SK-N-SH (cell line): ENCODE data around the gene ERAL1. TPM values are rescaled to one million over a fixed set of nuclear protein-coding genes. Genes with fewer than 3 reads are reported as not detected.
"Not testable (repeated sequence)": the region's sequence is repeated elsewhere in the genome, so short reads cannot be mapped to it uniquely, and the experiment has no call there.

Source experiments
- CTCF ChIA-PET: fragments of 300-600, 350-600 bp; formaldehyde crosslinking; extraction: SDS; loops from one replicate; lab custom pipeline; 2021; lab: Yijun Ruan, JAX
- POLR2A ChIA-PET: fragments of 350-600 bp; sonication (Branson Sonifier 250); formaldehyde crosslinking; extraction: SDS; loops from one replicate; lab custom pipeline; 2020; ENCODE audit warnings: antibody characterized with exemption, inconsistent platforms; lab: Yijun Ruan, JAX
- DNase-seq: peaks from one replicate; pipeline ENCODE4 v3.0.0; 2012
- H2AFZ ChIP-seq: fragments of 200-600 bp; sonication (generic); 2 replicates; pipeline ENCODE4 v1.8.1; 2016; ENCODE audit warnings: antibody characterized with exemption, mild to moderate bottlenecking, low read depth
- H3F3A ChIP-seq: fragments of 200-600 bp; sonication (generic); replicated peaks from 2 replicates; pipeline ENCODE3; 2016; ENCODE audit warnings: antibody characterized with exemption, mild to moderate bottlenecking; ENCODE audit not compliant: insufficient read depth
- H3K27ac ChIP-seq, 2 experiments: fragments of 200-500 bp in 1 of 2; fragments of 200-600 bp in 1 of 2; sonication (Bioruptor generic) in 1 of 2; sonication (generic), shearing (Covaris generic) in 1 of 2; 2 replicates each; pipeline versions ENCODE4 v1.5.1 to v1.6.1; 2014 to 2016; ENCODE audit warnings: low read depth in 2 of 2, inconsistent platforms in 1 of 2, low read length in 1 of 2, mild to moderate bottlenecking in 1 of 2, mixed read lengths in 1 of 2
- H3K27me3 ChIP-seq: fragments of 200-600 bp; sonication (generic), shearing (Covaris generic); 2 replicates; pipeline ENCODE4 v1.6.1; 2016; ENCODE audit warnings: mixed run types; ENCODE audit not compliant: insufficient read depth
- H3K36me3 ChIP-seq, 2 experiments: fragments of 200-500 bp in 1 of 2; fragments of 200-600 bp in 1 of 2; sonication (Bioruptor generic) in 1 of 2; sonication (generic) in 1 of 2; replicated peaks in 1 of 2; 2 replicates each; pipeline versions ENCODE3 to v1.5.1; 2014 to 2016; ENCODE audit warnings: low read length in 1 of 2, mild to moderate bottlenecking in 1 of 2; ENCODE audit not compliant: insufficient read depth in 2 of 2, control insufficient read depth in 1 of 2
- H3K4me1 ChIP-seq, 2 experiments: fragments of 200-500 bp in 1 of 2; fragments of 200-600 bp in 1 of 2; sonication (Bioruptor generic) in 1 of 2; sonication (generic), shearing (Covaris generic) in 1 of 2; 2 replicates each; pipeline versions ENCODE4 v1.5.1 to v1.6.1; 2014 to 2016; ENCODE audit warnings: low read depth in 1 of 2, low read length in 1 of 2, mixed run types in 1 of 2; ENCODE audit not compliant: insufficient read depth in 2 of 2, control insufficient read depth in 1 of 2
- H3K4me2 ChIP-seq: fragments of 200-600 bp; sonication (generic), shearing (Covaris generic); 2 replicates; pipeline ENCODE4 v1.6.1; 2017; ENCODE audit warnings: mixed run types
- H3K4me3 ChIP-seq, 2 experiments: fragments of 200-500 bp in 1 of 2; fragments of 200-600 bp in 1 of 2; sonication (Bioruptor generic) in 1 of 2; sonication (generic), shearing (Covaris generic) in 1 of 2; 2 replicates each; pipeline versions ENCODE4 v1.5.1 to v1.8.1; 2014 to 2016; ENCODE audit warnings: low read depth in 2 of 2, inconsistent platforms in 1 of 2, low read length in 1 of 2, mild to moderate bottlenecking in 1 of 2, mixed read lengths in 1 of 2, moderate library complexity in 1 of 2
- H3K79me2 ChIP-seq: fragments of 200-600 bp; sonication (generic); 2 replicates; pipeline ENCODE4 v1.8.1; 2017; ENCODE audit warnings: mild to moderate bottlenecking; ENCODE audit not compliant: insufficient read depth
- H3K9ac ChIP-seq: fragments of 200-600 bp; sonication (generic); 2 replicates; pipeline ENCODE4 v1.6.1; 2017; ENCODE audit warnings: mixed run types
- H3K9me2 ChIP-seq: fragments of 200-600 bp; sonication (generic); 2 replicates; pipeline ENCODE4 v1.6.1; 2017; ENCODE audit warnings: mixed run types
- H3K9me3 ChIP-seq: fragments of 200-600 bp; sonication (generic); 2 replicates; pipeline ENCODE4 v1.6.1; 2017; ENCODE audit warnings: mixed run types, mild to moderate bottlenecking, moderate library complexity
- H4K20me1 ChIP-seq: fragments of 200-600 bp; sonication (generic); 2 replicates; pipeline ENCODE4 v1.6.1; 2017; ENCODE audit warnings: mild to moderate bottlenecking, mixed run types; ENCODE audit not compliant: insufficient read depth
- JUND ChIP-seq: IDR thresholded peaks from 2 replicates; pipeline ENCODE4 v1.4.0; 2012
- MAX ChIP-seq: IDR thresholded peaks from 2 replicates; pipeline ENCODE4 v1.4.0; 2012; ENCODE audit warnings: low read depth
- MXI1 ChIP-seq: IDR thresholded peaks from 2 replicates; pipeline ENCODE4 v1.6.1; 2012; ENCODE audit warnings: mild to moderate bottlenecking, low read depth, low read length, improper control_type of control experiment
- NFIC ChIP-seq: IDR thresholded peaks from 2 replicates; pipeline ENCODE4 v1.4.0; 2012; ENCODE audit warnings: borderline replicate concordance
- POLR2AphosphoS5 ChIP-seq: IDR thresholded peaks from 2 replicates; pipeline ENCODE4 v1.6.1; 2012; ENCODE audit warnings: low read depth, low read length
- RCOR1 ChIP-seq: fragments of 150-350 bp; IDR thresholded peaks from 2 replicates; pipeline ENCODE4 v1.6.1; 2017; ENCODE audit warnings: antibody characterized with exemption, low read length
- USF1 ChIP-seq: IDR thresholded peaks from 2 replicates; pipeline ENCODE4 v1.4.0; 2012; ENCODE audit warnings: low read depth, borderline replicate concordance
- ZBTB33 ChIP-seq: IDR thresholded peaks from 2 replicates; pipeline ENCODE4 v1.4.0; 2012; ENCODE audit warnings: low read depth, borderline replicate concordance
- WGBS: methylation state at CpG from one replicate; pipeline ENCODE4 v1.1.6; 2017; ENCODE audit warnings: low lambda C conversion rate; 5-methylcytosine and 5-hydroxymethylcytosine counted together
- polyA plus RNA-seq, 3 experiments: library from polyadenylated mRNA; depleted of rRNA; stranded (reverse); fragments of >200 nt; gene quantifications; 2 replicates each; pipeline ENCODE4 v1.2.3, GENCODE V29; 2012

Gene ERAL1
- polyA plus RNA-seq, 1 of the 3 experiments (the other 2 are of a cell fraction), result 57.3 TPM

GRCh38 chr17:28892024-28892423, 37.2 kb downstream of the ERAL1 start:
- DNase-seq, result no peak
- Histone ChIP-seq H3K4me3 (no peak overlapping the region), H3K27me3 (no peaks in the 10 kb centered on the region), H4K20me1 (0 out of 2 replicates have a peak, but pooled peaks cover 3% of the 10 kb centered on the region), H3K4me1 (peaks cover 8 to 13% of the 10 kb centered on the region in 2 experiments; a peak in 2 of 4 replicates), H3K9me3 (no peaks in the 10 kb centered on the region), H3K9me2 (no peaks in the 10 kb centered on the region), H3K4me2 (no peak overlapping the region), H3K79me2 (peaks cover 43% of the 10 kb centered on the region), H2AFZ (no peak overlapping the region), H3F3A (peaks cover 11% of the 10 kb centered on the region), H3K9ac (no peak overlapping the region), H3K27ac (no peak overlapping the region), H3K36me3 (peaks cover 0 to 2% of the 10 kb centered on the region in 2 experiments)
- WGBS, result 98% methylated on average over 4 of the region's 4 CpGs
- ChIA-PET POLR2A (no interaction called here), CTCF (interaction anchor here (0.9 to 3.9 kb wide), 5 partner anchors 9 to 128 kb away, joined by 4 to 24 read pairs (median 5); partner anchors contain the start of gene DHRS13)
- TF ChIP-seq JUND (no peak), POLR2AphosphoS5 (no peak), ZBTB33 (no peak), RCOR1 (no peak), USF1 (no peak), MXI1 (no peak), NFIC (no peak), MAX (no peak)

- H3K9me2 ChIP-seq, DNase-seq, H4K20me1 ChIP-seq, H3K36me3 ChIP-seq, H3K4me2 ChIP-seq, H3K27ac ChIP-seq, H3K4me3 ChIP-seq, H2AFZ ChIP-seq, H3K9ac ChIP-seq, H3K27me3 ChIP-seq, H3K9me3 ChIP-seq: not testable (repeated sequence)
- Histone ChIP-seq H3K79me2 (peaks cover 55% of the 10 kb centered on the region), H3F3A (peaks cover 13% of the 10 kb centered on the region), H3K4me1 (peaks cover 15 to 18% of the 10 kb centered on the region in 2 experiments; a peak in 2 of 4 replicates)
- ChIA-PET CTCF (interaction anchor here (1.3 to 3.9 kb wide), 4 partner anchors 10 to 166 kb away, joined by 4 to 24 read pairs (median 6); partner anchors contain the start of gene DHRS13), POLR2A (interaction anchor here (0.7 kb wide), 1 partner anchor 683 kb away, joined by 3 read pairs; no protein-coding TSS in a partner anchor)
- WGBS, result 95% methylated on average over 16 of the region's 16 CpGs
Measured at GRCh38 chr17:28893248-28894183, 38.7 kb downstream of the ERAL1 start.
